HEK293 (cell line): ENCODE data around the gene ACOX2.
A peak's percentile ranks its signal among the peaks of the same experiment; 100 is the strongest.

Source experiments
- CTCF ChIA-PET: fragments of 350-600 bp; formaldehyde crosslinking; extraction: SDS; loops from one replicate; lab custom pipeline; 2021; ENCODE audit warnings: antibody characterized with exemption; lab: Yijun Ruan, JAX
- POLR2A ChIA-PET: fragments of 300-600 bp; formaldehyde crosslinking; extraction: SDS; loops from one replicate; lab custom pipeline; 2020; ENCODE audit warnings: antibody characterized with exemption, inconsistent platforms; lab: Yijun Ruan, JAX
- H3K27ac ChIP-seq: fragments of 200-500 bp; sonication (Bioruptor generic); 2 replicates; pipeline ENCODE4 v1.5.1; 2014; ENCODE audit warnings: low read depth, low read length, control low read depth, inconsistent platforms; ENCODE audit errors: extremely low read depth
- H3K36me3 ChIP-seq, 2 experiments: fragments of 200-500 bp in 1 of 2; sonication (Bioruptor generic) in 1 of 2; 1 replicate in 1 of 2; 2 replicates in 1 of 2; pipeline ENCODE4 v1.5.1; 2014 to 2017; ENCODE audit warnings: inconsistent platforms in 2 of 2, low read length in 2 of 2; ENCODE audit not compliant: control insufficient read depth in 2 of 2, insufficient read depth in 1 of 2
- H3K4me1 ChIP-seq: fragments of 200-500 bp; sonication (Bioruptor generic); 2 replicates; pipeline ENCODE4 v1.5.1; 2014; ENCODE audit warnings: mild to moderate bottlenecking, low read length, inconsistent platforms; ENCODE audit not compliant: control insufficient read depth, insufficient read depth
- H3K4me3 ChIP-seq: 2 replicates; pipeline ENCODE4 v1.5.1; 2011; ENCODE audit warnings: low read depth, mild to moderate bottlenecking, control low read depth, low read length, moderate library complexity
- H3K9me3 ChIP-seq: fragments of 200-500 bp; sonication (Bioruptor generic); 2 replicates; pipeline ENCODE4 v1.5.1; 2014; ENCODE audit warnings: low read depth, low read length, inconsistent platforms; ENCODE audit not compliant: control insufficient read depth, insufficient read depth
- FEZF1 ChIP-seq: fragments of 450-650 bp; formaldehyde crosslinking; IDR thresholded peaks from 2 replicates; pipeline ENCODE4 v1.5.1; 2016; ENCODE audit warnings: missing biosample characterization, missing genetic modification characterization
- REST ChIP-seq: fragments of 450-650 bp; formaldehyde crosslinking; IDR thresholded peaks from 2 replicates; pipeline ENCODE4 v1.5.1; 2016; ENCODE audit warnings: missing biosample characterization, missing genetic modification characterization
- SETDB1 ChIP-seq: IDR thresholded peaks from one replicate; pipeline ENCODE4 v1.6.1; 2017; ENCODE audit warnings: mild to moderate bottlenecking, low read length, moderate library complexity, mixed read lengths; ENCODE audit not compliant: insufficient read length
- TSHZ1 ChIP-seq: fragments of 450-650 bp; formaldehyde crosslinking; IDR thresholded peaks from 2 replicates; pipeline ENCODE4 v1.5.1; 2016; ENCODE audit warnings: missing biosample characterization, missing genetic modification characterization, borderline replicate concordance
- ZNF138 ChIP-seq: fragments of 450-650 bp; formaldehyde crosslinking; IDR thresholded peaks from 2 replicates; pipeline ENCODE4 v1.5.1; 2016; ENCODE audit warnings: missing biosample characterization, missing genetic modification characterization, borderline replicate concordance
- ZNF2 ChIP-seq: fragments of 450-650 bp; formaldehyde crosslinking; IDR thresholded peaks from 2 replicates; pipeline ENCODE4 v1.5.1; 2016; ENCODE audit warnings: missing biosample characterization, missing genetic modification characterization
- ZNF202 ChIP-seq: fragments of 450-650 bp; formaldehyde crosslinking; IDR thresholded peaks from 2 replicates; pipeline ENCODE4 v1.5.1; 2016; ENCODE audit warnings: missing biosample characterization, missing genetic modification characterization, borderline replicate concordance
- ZNF362 ChIP-seq: fragments of 450-650 bp; formaldehyde crosslinking; IDR thresholded peaks from 2 replicates; pipeline ENCODE4 v1.5.1; 2016; ENCODE audit warnings: missing biosample characterization, missing genetic modification characterization
- ZNF366 ChIP-seq: fragments of 450-650 bp; formaldehyde crosslinking; conservative IDR thresholded peaks from 2 replicates; pipeline ENCODE4 v1.5.1; 2016; ENCODE audit warnings: missing biosample characterization, missing genetic modification characterization
- ZNF558 ChIP-seq: fragments of 450-650 bp; formaldehyde crosslinking; IDR thresholded peaks from 2 replicates; pipeline ENCODE4 v1.5.1; 2016; ENCODE audit warnings: missing biosample characterization, missing genetic modification characterization
- ZNF624 ChIP-seq: fragments of 450-650 bp; formaldehyde crosslinking; IDR thresholded peaks from 2 replicates; pipeline ENCODE4 v1.5.1; 2017; ENCODE audit warnings: missing biosample characterization, missing genetic modification characterization
- ZNF626 ChIP-seq: fragments of 450-650 bp; sonication (Bioruptor Pico); formaldehyde crosslinking; IDR thresholded peaks from 2 replicates; pipeline ENCODE4 v1.5.1; 2018; ENCODE audit warnings: missing biosample characterization, missing genetic modification characterization, inconsistent platforms
- ZNF707 ChIP-seq: fragments of 450-650 bp; formaldehyde crosslinking; IDR thresholded peaks from 2 replicates; pipeline ENCODE4 v1.5.1; 2016; ENCODE audit warnings: missing biosample characterization, missing genetic modification characterization
- ZSCAN5A ChIP-seq: fragments of 450-650 bp; formaldehyde crosslinking; IDR thresholded peaks from 2 replicates; pipeline ENCODE4 v1.5.1; 2016; ENCODE audit warnings: missing biosample characterization, missing genetic modification characterization
- TF ChIP-seq, protein P1 (sequence below): fragments of 450-650 bp; formaldehyde crosslinking; IDR thresholded peaks from 2 replicates; pipeline ENCODE4 v1.5.1; 2017; ENCODE audit warnings: missing biosample characterization, missing genetic modification characterization

ACOX2 gene

DNA sequence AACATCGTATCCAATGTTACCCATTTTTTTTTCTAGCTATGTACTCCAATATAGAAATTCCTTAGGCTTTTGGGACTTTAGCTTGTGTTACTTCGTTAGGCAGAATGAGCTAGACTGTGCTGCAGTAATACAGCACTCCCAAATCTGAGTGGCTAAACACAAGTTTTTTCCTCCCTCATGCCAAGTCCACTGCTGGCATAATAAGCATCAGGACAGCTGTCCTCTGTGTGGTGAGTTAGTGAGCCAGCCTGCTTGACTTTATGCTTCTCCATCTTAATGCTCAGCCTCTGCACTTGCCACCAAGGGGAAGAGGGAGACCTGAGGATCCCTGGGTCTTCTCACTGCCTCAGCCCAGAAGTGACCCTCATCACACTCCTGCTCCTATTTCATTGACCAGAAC, 18.2 kb upstream of the ACOX2 start (continued):
- TF ChIP-seq ZNF138 (tag by site-specific recombination), result no peak

DNA sequence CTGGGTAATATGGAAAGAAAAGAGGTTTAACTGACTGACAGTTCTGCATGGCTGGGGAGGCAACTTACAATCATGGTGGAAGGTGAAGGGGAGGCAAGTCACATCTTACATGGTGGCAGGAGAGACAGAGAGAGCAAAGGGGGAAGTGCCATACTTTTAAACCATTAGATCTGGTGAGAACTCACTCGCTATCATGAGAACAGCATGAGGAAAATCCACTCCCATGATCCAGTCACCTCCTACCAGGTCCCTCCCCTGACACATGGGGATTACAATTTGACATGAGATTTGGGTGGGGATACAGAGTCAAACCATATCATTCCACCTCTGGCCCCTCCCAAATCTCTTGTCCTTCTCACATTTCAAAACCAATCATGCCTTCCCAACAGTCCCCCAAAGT, 16.0 kb upstream of the ACOX2 start:
- H3K9me3 ChIP-seq, result no peaks in the 10 kb centered on the region
- no peaks in the 10 kb centered on the region for H3K36me3 ChIP-seq
- no peak overlapping the region for H3K27ac ChIP-seq
- no peaks in the 10 kb centered on the region for H3K4me1 ChIP-seq
- ChIA-PET CTCF (interaction anchor here (0.9 kb wide), 1 partner anchor 252 kb away, joined by 4 read pairs; no protein-coding TSS in a partner anchor), POLR2A (no interaction called here)
- no peak for TF ChIP-seq ZNF202 (tag by site-specific recombination)
- no peak for TF ChIP-seq ZNF362 (tag by site-specific recombination)
- TF ChIP-seq ZNF626, result no peak
- TF ChIP-seq, protein P1, sequence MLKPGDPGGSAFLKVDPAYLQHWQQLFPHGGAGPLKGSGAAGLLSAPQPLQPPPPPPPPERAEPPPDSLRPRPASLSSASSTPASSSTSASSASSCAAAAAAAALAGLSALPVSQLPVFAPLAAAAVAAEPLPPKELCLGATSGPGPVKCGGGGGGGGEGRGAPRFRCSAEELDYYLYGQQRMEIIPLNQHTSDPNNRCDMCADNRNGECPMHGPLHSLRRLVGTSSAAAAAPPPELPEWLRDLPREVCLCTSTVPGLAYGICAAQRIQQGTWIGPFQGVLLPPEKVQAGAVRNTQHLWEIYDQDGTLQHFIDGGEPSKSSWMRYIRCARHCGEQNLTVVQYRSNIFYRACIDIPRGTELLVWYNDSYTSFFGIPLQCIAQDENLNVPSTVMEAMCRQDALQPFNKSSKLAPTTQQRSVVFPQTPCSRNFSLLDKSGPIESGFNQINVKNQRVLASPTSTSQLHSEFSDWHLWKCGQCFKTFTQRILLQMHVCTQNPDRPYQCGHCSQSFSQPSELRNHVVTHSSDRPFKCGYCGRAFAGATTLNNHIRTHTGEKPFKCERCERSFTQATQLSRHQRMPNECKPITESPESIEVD, result no peak
- no peak for TF ChIP-seq ZNF707 (tag by site-specific recombination)
- no peak for TF ChIP-seq ZNF624 (tag by site-specific recombination)
- no peak for TF ChIP-seq ZNF2 (tag by site-specific recombination)
- TF ChIP-seq ZSCAN5A (tag by site-specific recombination), result no peak
- TF ChIP-seq TSHZ1, result no peak
- TF ChIP-seq ZNF366 (tag by site-specific recombination), result no peak
- no peak for TF ChIP-seq FEZF1 (tag by site-specific recombination)
- TF ChIP-seq ZNF558 (tag by site-specific recombination), result no peak
- no peak overlapping the region for H3K4me3 ChIP-seq

DNA sequence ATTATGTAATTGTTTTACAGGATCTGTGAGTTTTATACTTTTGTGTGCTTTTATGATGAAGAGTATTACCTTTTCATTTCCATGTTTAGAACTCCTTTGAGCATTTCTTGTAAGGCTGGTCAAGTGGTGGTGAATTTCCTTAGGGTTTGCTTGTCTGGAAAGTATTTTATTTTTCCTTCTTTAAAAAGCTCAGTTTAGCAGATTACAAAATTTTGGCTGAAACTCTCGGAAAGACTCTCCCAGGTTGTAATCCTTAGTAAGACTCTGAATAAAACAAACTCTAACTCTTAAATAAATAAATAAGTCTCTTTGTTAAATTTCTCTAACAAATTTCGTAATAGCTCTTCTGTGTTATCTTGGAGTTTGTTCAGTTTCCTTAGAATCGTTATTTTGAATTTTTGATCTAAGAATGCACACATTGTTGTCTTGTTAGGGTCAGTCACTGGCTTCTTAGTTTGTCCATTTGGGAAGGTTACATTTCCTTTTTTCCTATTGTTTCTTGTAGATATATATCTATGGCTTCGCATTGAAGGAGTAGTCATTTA, 14.7 kb upstream of the ACOX2 start:
- TF ChIP-seq REST (tag by site-specific recombination) (no peak), SETDB1 (peak; percentile 68)
- H3K36me3 ChIP-seq, result no peaks in the 10 kb centered on the region
- no peaks in the 10 kb centered on the region for H3K4me1 ChIP-seq
- H3K27ac ChIP-seq, result no peak overlapping the region
- POLR2A ChIA-PET, result no interaction called here
- H3K4me3 ChIP-seq, result no peak overlapping the region
- CTCF ChIA-PET, result interaction anchor here (0.6 to 1.0 kb wide), 4 partner anchors 9 to 88 kb away, joined by 3 to 4 read pairs (median 3); no protein-coding TSS in a partner anchor
- no peaks in the 10 kb centered on the region for H3K9me3 ChIP-seq
